ENCODE data around the gene HSD17B8. TPM values are rescaled to one million over a fixed set of nuclear protein-coding genes. Genes with fewer than 3 reads are reported as not detected.

Gene HSD17B8
- total RNA-seq, 3 donors from 2014 or later (not counting 1 experiment from before 2014, with no cell fraction given) = 5.4 to 7.7 (median 6.8) TPM

DNA sequence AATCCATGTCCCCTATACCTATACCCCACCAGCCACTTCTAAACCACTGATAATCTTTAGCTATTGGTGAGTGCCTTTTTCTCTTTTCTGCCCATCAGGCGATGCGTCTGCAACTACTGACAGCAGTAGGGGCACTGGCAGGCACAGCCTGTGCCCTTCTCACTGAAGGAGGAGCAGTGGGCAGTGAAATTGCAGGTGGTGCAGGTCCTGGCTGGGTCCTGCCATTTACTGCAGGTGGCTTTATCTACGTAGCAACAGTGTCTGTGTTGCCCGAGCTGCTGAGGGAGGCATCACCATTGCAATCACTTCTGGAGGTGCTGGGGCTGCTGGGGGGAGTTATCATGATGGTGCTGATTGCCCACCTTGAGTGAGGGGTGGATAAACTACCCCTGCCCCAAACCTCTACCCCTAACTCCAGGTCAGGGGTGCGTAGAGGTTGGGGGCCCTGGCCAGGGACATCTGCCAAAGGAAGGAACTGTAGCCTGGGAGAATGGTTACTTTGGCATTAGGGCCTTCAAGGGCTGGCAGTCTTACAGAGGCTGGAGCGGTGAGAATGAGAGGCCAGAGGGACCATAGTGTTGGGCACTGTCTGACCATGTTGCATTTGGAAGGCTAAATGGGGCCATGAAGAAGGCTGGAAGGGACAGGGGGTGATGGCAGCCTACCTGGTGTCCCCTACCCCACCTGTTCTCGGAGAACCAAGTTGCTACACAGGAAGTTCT lies 851 bp upstream of the HSD17B8 start:
- DNase-seq (no peak), ATAC-seq (no peak)
- Histone ChIP-seq H3K27me3 (ENCODE audit: control insufficient read depth, insufficient read depth, low read length) (no peaks in the 10 kb centered on the region), H3K27ac (ENCODE audit: low read length) (no peak overlapping the region), H3K36me3 (ENCODE audit: control insufficient read depth, insufficient read depth, low read length) (peaks cover 22% of the 10 kb centered on the region), H3K9me3 (ENCODE audit: control insufficient read depth, insufficient read depth, low read length) (no peaks in the 10 kb centered on the region), H3K4me3 (ENCODE audit: low read length) (no peak overlapping the region), H3K4me1 (ENCODE audit: control insufficient read depth, insufficient read depth, low read length) (peaks cover 55% of the 10 kb centered on the region)
- Mint-ChIP-seq H3K9me3 (no peaks in the 10 kb centered on the region), H3K4me3 (peak overlapping the region; percentile 87), H3K27me3 (ENCODE audit: low read depth in 2 of 2) (no peaks in the 10 kb centered on the region), H3K4me1 (peaks cover 58 to 76% of the 10 kb centered on the region in 2 donors), H3K36me3 (peaks cover 13% of the 10 kb centered on the region), H3K27ac (peak overlapping the region; percentile 68 to 79)
- WGBS (ENCODE audit: insufficient coverage) = 100% methylated on average over 5 of the region's 7 CpGs
- intact Hi-C loops (cut with micrococcal nuclease) = loop anchor here (5.0 kb wide), 2 partner anchors 209 to 351 kb away; partner anchors contain the start of genes PHF1, PSMB9 and TAP1
- TF ChIP-seq, protein P1, sequence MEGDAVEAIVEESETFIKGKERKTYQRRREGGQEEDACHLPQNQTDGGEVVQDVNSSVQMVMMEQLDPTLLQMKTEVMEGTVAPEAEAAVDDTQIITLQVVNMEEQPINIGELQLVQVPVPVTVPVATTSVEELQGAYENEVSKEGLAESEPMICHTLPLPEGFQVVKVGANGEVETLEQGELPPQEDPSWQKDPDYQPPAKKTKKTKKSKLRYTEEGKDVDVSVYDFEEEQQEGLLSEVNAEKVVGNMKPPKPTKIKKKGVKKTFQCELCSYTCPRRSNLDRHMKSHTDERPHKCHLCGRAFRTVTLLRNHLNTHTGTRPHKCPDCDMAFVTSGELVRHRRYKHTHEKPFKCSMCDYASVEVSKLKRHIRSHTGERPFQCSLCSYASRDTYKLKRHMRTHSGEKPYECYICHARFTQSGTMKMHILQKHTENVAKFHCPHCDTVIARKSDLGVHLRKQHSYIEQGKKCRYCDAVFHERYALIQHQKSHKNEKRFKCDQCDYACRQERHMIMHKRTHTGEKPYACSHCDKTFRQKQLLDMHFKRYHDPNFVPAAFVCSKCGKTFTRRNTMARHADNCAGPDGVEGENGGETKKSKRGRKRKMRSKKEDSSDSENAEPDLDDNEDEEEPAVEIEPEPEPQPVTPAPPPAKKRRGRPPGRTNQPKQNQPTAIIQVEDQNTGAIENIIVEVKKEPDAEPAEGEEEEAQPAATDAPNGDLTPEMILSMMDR (IDR thresholded peaks at IDR 0.05) = no peak

DNA sequence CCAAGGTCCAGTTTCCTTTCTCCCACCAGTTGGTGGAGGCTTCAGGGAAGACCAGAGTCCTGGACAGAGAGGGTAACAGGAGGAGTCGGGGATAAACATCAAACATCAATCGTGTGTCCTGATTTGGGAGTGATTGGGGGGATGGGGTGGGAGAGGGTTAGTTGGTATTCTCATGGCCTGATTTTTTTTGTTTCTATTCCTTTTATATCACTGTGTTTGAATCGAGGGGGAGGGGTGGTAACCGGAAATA lies 365 bp upstream of the HSD17B8 start:
- Mint-ChIP-seq H3K4me1 (peaks cover 58 to 76% of the 10 kb centered on the region in 2 donors), H3K27ac (peak overlapping the region; percentile 68 to 79), H3K27me3 (ENCODE audit: low read depth in 2 of 2) (no peaks in the 10 kb centered on the region), H3K9me3 (no peaks in the 10 kb centered on the region), H3K36me3 (peaks cover 13% of the 10 kb centered on the region), H3K4me3 (peak overlapping the region; percentile 87)
- Histone ChIP-seq H3K27me3 (ENCODE audit: control insufficient read depth, insufficient read depth, low read length) (no peaks in the 10 kb centered on the region), H3K4me1 (ENCODE audit: control insufficient read depth, insufficient read depth, low read length) (peaks cover 55% of the 10 kb centered on the region), H3K9me3 (ENCODE audit: control insufficient read depth, insufficient read depth, low read length) (no peaks in the 10 kb centered on the region), H3K36me3 (ENCODE audit: control insufficient read depth, insufficient read depth, low read length) (peaks cover 22% of the 10 kb centered on the region), H3K27ac (ENCODE audit: low read length) (no peak overlapping the region), H3K4me3 (ENCODE audit: low read length) (no peak overlapping the region)
- ATAC-seq = no peak
- WGBS (ENCODE audit: insufficient coverage) = 22% methylated on average over 2 of the region's 4 CpGs
- intact Hi-C loops (cut with micrococcal nuclease) = loop anchor here (5.0 kb wide), 2 partner anchors 208 to 352 kb away; partner anchors contain the start of genes PHF1, PSMB9 and TAP1
- TF ChIP-seq, protein P1 (IDR thresholded peaks at IDR 0.05) = no peak
- no peak for DNase-seq

DNA sequence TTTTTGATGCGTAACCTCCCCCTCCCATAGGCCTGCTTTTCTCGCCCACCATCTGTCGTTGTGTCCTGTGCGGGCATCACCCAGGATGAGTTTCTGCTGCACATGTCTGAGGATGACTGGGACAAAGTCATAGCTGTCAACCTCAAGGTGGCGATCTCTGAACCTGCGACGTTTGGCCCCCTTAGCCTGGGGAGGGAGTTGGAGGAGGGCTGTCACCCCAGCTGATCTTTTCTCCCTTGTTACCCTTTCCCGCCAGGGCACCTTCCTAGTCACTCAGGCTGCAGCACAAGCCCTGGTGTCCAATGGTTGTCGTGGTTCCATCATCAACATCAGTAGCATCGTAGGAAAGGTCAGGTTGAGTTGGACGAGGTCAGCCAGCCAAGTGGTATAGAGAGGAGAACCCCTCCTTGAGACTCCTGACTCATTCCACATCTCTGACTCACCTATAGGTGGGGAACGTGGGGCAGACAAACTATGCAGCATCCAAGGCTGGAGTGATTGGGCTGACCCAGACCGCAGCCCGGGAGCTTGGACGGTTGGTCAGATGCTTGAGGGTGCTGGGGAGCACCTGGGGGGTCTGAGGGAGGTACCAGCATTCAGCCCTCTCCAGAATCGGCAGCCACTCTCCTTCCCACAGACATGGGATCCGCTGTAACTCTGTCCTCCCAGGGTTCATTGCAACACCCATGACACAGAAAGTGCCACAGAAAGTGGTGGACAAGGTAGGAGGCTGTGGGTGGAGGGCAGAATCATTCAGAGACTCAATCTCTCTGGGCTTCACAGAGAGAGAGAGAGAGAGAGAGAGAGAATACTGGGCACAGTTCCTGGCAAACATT lies 954 bp downstream of the HSD17B8 start:
- Histone ChIP-seq H3K36me3 (ENCODE audit: control insufficient read depth, insufficient read depth, low read length) (peaks cover 22% of the 10 kb centered on the region), H3K9me3 (ENCODE audit: control insufficient read depth, insufficient read depth, low read length) (no peaks in the 10 kb centered on the region), H3K4me1 (ENCODE audit: control insufficient read depth, insufficient read depth, low read length) (peaks cover 47% of the 10 kb centered on the region), H3K27ac (ENCODE audit: low read length) (no peak overlapping the region), H3K4me3 (ENCODE audit: low read length) (peak overlapping the region; percentile 63), H3K27me3 (ENCODE audit: control insufficient read depth, insufficient read depth, low read length) (no peaks in the 10 kb centered on the region)
- Mint-ChIP-seq H3K4me3 (peak overlapping the region; percentile 87), H3K4me1 (peaks cover 58 to 77% of the 10 kb centered on the region in 2 donors), H3K36me3 (peaks cover 13% of the 10 kb centered on the region), H3K27me3 (ENCODE audit: low read depth in 2 of 2) (no peaks in the 10 kb centered on the region), H3K27ac (peak overlapping the region; percentile 68 to 79), H3K9me3 (no peaks in the 10 kb centered on the region)
- ATAC-seq = no peak
- intact Hi-C loops (cut with micrococcal nuclease) = no loop called here
- WGBS (ENCODE audit: insufficient coverage) = 60% methylated on average over 14 of the region's 17 CpGs
- TF ChIP-seq, protein P1 (IDR thresholded peaks at IDR 0.05) = no peak
- peak in 1 of 2 donors; percentile 57 for DNase-seq

Measured in natural killer cell (primary cell).